ENCODE measurements around the gene ARHGAP19.

Gene ARHGAP19

GRCh38 chr10:97292097-97292861 is at the start of gene ARHGAP19:
TSS of gene ARHGAP19 (minus strand) at chr10:97292637. CDS start at chr10:97292627, 10 bp downstream.
- DNase-seq (ENCODE audit: low read depth in 2 of 2) = peak; percentile 77 to 92

GRCh38 chr10:97341416-97341815 is 49.0 kb upstream of the ARHGAP19 start:
- DNase-seq (ENCODE audit: low read depth in 2 of 2) = no peak

- no peak for DNase-seq (ENCODE audit: low read depth in 2 of 2)
Measured at GRCh38 chr10:97338041-97338440, 45.6 kb upstream of the ARHGAP19 start.

- DNase-seq (ENCODE audit: low read depth in 2 of 2) = no peak
Measured at GRCh38 chr10:97336942-97337831, 44.8 kb upstream of the ARHGAP19 start.

GRCh38 chr10:97336446-97336845 is 44.0 kb upstream of the ARHGAP19 start:
- DNase-seq (ENCODE audit: low read depth in 2 of 2) = no peak

- no peak for DNase-seq (ENCODE audit: low read depth in 2 of 2)
Measured at GRCh38 chr10:97336006-97336405, 43.6 kb upstream of the ARHGAP19 start.

GRCh38 chr10:97335188-97335619 is 42.8 kb upstream of the ARHGAP19 start:
- no peak for DNase-seq (ENCODE audit: low read depth in 2 of 2)

- DNase-seq (ENCODE audit: low read depth in 2 of 2) = peak; percentile 75 to 80
Measured at GRCh38 chr10:97334370-97335175, 42.1 kb upstream of the ARHGAP19 start, which contains the start of gene FRAT2. TSS of gene FRAT2 (minus strand) at chr10:97334729. CDS start at chr10:97334572, 157 bp downstream.

- DNase-seq (ENCODE audit: low read depth in 2 of 2) = no peak
Measured at GRCh38 chr10:97333601-97334369, 41.3 kb upstream of the ARHGAP19 start.

GRCh38 chr10:97333351-97333600 is 40.8 kb upstream of the ARHGAP19 start:
- DNase-seq (ENCODE audit: low read depth in 2 of 2) = no peak

- DNase-seq (ENCODE audit: low read depth in 2 of 2) = no peak
Measured at GRCh38 chr10:97332591-97333350, 40.3 kb upstream of the ARHGAP19 start.

GRCh38 chr10:97331153-97331703 is 38.8 kb upstream of the ARHGAP19 start:
- no peak for DNase-seq (ENCODE audit: low read depth in 2 of 2)

- no peak for DNase-seq (ENCODE audit: low read depth in 2 of 2)
Measured at GRCh38 chr10:97329766-97330165, 37.3 kb upstream of the ARHGAP19 start.

GRCh38 chr10:97328646-97329453 is 36.4 kb upstream of the ARHGAP19 start:
- no peak for DNase-seq (ENCODE audit: low read depth in 2 of 2)

GRCh38 chr10:97327348-97328294 is 35.2 kb upstream of the ARHGAP19 start:
- no peak for DNase-seq (ENCODE audit: low read depth in 2 of 2)

GRCh38 chr10:97325754-97326153 is 33.3 kb upstream of the ARHGAP19 start:
- DNase-seq (ENCODE audit: low read depth in 2 of 2) = no peak

GRCh38 chr10:97323501-97323900 is 31.1 kb upstream of the ARHGAP19 start:
- DNase-seq (ENCODE audit: low read depth in 2 of 2) = no peak

- no peak for DNase-seq (ENCODE audit: low read depth in 2 of 2)
Measured at GRCh38 chr10:97321804-97322190, 29.4 kb upstream of the ARHGAP19 start.
